Measurements from ENCODE around the gene WDR36. TPM values are rescaled to one million over a fixed set of nuclear protein-coding genes. Genes with fewer than 3 reads are reported as not detected.

Gene WDR36
- total RNA-seq, 4 donors from 2014 or later, result 13.7 to 26.3 (median 19.9) TPM

GRCh38 chr5:111144352-111144930 is 52.3 kb downstream of the WDR36 start:
- no peak for DNase-seq (ENCODE audit: extremely low spot score)
- no peaks in the 10 kb centered on the region for H3K9me3 ChIP-seq
- 86% methylated on average over 1 of the region's 1 CpG for WGBS
- no peaks in the 10 kb centered on the region for H3K36me3 ChIP-seq
- no peak for TF ChIP-seq CTCF (IDR thresholded peaks at IDR 0.05)
- no peak for TF ChIP-seq POLR2AphosphoS5 (IDR thresholded peaks at IDR 0.05)
- no peak for TF ChIP-seq POLR2A (IDR thresholded peaks at IDR 0.05; ENCODE audit: low read depth)
- no peak for TF ChIP-seq EP300 (IDR thresholded peaks at IDR 0.05)
- H3K4me3 ChIP-seq, result no peak overlapping the region
- H3K27me3 ChIP-seq, result no peaks in the 10 kb centered on the region
- H3K4me1 ChIP-seq, result no peaks in the 10 kb centered on the region
- no peak overlapping the region for H3K27ac ChIP-seq (replicated peaks in 1 of 4)
- intact Hi-C loops (cut with DNase I), result no loop called here

GRCh38 chr5:111146053-111146452 is 53.9 kb downstream of the WDR36 start:
- Histone ChIP-seq H3K9me3 (no peaks in the 10 kb centered on the region), H3K27me3 (no peaks in the 10 kb centered on the region), H3K4me1 (no peaks in the 10 kb centered on the region), H3K4me3 (no peak overlapping the region), H3K36me3 (no peaks in the 10 kb centered on the region), H3K27ac (replicated peaks in 1 of 4) (no peak overlapping the region)
- TF ChIP-seq POLR2A (IDR thresholded peaks at IDR 0.05; ENCODE audit: low read depth), result no peak
- no peak for TF ChIP-seq CTCF (IDR thresholded peaks at IDR 0.05)
- TF ChIP-seq EP300 (IDR thresholded peaks at IDR 0.05), result no peak
- no peak for TF ChIP-seq POLR2AphosphoS5 (IDR thresholded peaks at IDR 0.05)
- DNase-seq (ENCODE audit: extremely low spot score), result no peak
- intact Hi-C loops (cut with DNase I), result no loop called here
- WGBS, result 79% methylated on average over 2 of the region's 2 CpGs

GRCh38 chr5:111147502-111147901 is 55.4 kb downstream of the WDR36 start:
- 78% methylated on average over 3 of the region's 3 CpGs for WGBS
- Histone ChIP-seq H3K4me1 (no peaks in the 10 kb centered on the region), H3K27ac (replicated peaks in 1 of 4) (no peak overlapping the region), H3K36me3 (no peaks in the 10 kb centered on the region), H3K9me3 (no peaks in the 10 kb centered on the region), H3K4me3 (no peak overlapping the region), H3K27me3 (no peaks in the 10 kb centered on the region)
- TF ChIP-seq CTCF (IDR thresholded peaks at IDR 0.05) (no peak), EP300 (IDR thresholded peaks at IDR 0.05) (no peak), POLR2A (IDR thresholded peaks at IDR 0.05; ENCODE audit: low read depth) (no peak), POLR2AphosphoS5 (IDR thresholded peaks at IDR 0.05) (no peak)
- DNase-seq (ENCODE audit: extremely low spot score), result no peak
- intact Hi-C loops (cut with DNase I), result no loop called here

- intact Hi-C loops (cut with DNase I), result no loop called here
- no peak for DNase-seq (ENCODE audit: extremely low spot score)
- Histone ChIP-seq H3K4me3 (no peak overlapping the region), H3K27ac (replicated peaks in 1 of 4) (no peak overlapping the region), H3K36me3 (no peaks in the 10 kb centered on the region), H3K9me3 (no peaks in the 10 kb centered on the region), H3K4me1 (no peaks in the 10 kb centered on the region), H3K27me3 (no peaks in the 10 kb centered on the region)
- WGBS, result 76% methylated on average over 2 of the region's 2 CpGs
- TF ChIP-seq EP300 (IDR thresholded peaks at IDR 0.05), result no peak
- TF ChIP-seq POLR2AphosphoS5 (IDR thresholded peaks at IDR 0.05), result no peak
Measured at GRCh38 chr5:111151998-111152397, 59.9 kb downstream of the WDR36 start.

GRCh38 chr5:111153483-111153882 is 61.3 kb downstream of the WDR36 start:
- TF ChIP-seq POLR2AphosphoS5 (IDR thresholded peaks at IDR 0.05), result no peak
- no peak for TF ChIP-seq POLR2A (IDR thresholded peaks at IDR 0.05; ENCODE audit: low read depth)
- no peak for TF ChIP-seq EP300 (IDR thresholded peaks at IDR 0.05)
- no peak for TF ChIP-seq CTCF (IDR thresholded peaks at IDR 0.05)
- Histone ChIP-seq H3K9me3 (no peaks in the 10 kb centered on the region), H3K27ac (replicated peaks in 1 of 4) (no peak overlapping the region), H3K27me3 (no peaks in the 10 kb centered on the region), H3K4me1 (no peaks in the 10 kb centered on the region), H3K4me3 (no peak overlapping the region), H3K36me3 (no peaks in the 10 kb centered on the region)
- WGBS, result 94% methylated on average over 1 of the region's 1 CpG
- DNase-seq (ENCODE audit: extremely low spot score), result no peak
- intact Hi-C loops (cut with DNase I), result no loop called here
